Right lobe of liver (tissue), 5 donors: ENCODE measurements around the gene TM9SF2. TPM values are rescaled to one million over a fixed set of nuclear protein-coding genes. Genes with fewer than 3 reads are reported as not detected.

Source experiments
- small RNA-seq, 2 experiments: library from RNA; depleted of rRNA; stranded (forward); fragments of <200 nt; gene quantifications; one replicate each; pipeline ENCODE3, GENCODE V24; 2016
- total RNA-seq, 6 experiments: library from RNA; depleted of rRNA in 2 of 6; stranded (reverse); fragments of >200 nt in 2 of 6; fragmentation: NEBNext Ultra II Directional in 3 of 6; extraction: Animal tissue kit (Norgen Biotek cat#: 25700) in 3 of 6; gene quantifications; one replicate each; pipeline versions ENCODE4 v1.1.0 to v1.2.4, GENCODE V29; 2016 to 2023
- donor health status: DM: no; HTN: no; CAD: no.
- donor health status: DM: no; HTN: no; CAD: no.
- donor health status: DM: no; HTN: yes; CAD: no.
- donor health status: DM: no; HTN: yes; CAD: no.

TM9SF2 gene
- total RNA-seq, 6 experiments from 2014 or later, result 83.6 to 102 (median 92.2) TPM

Small RNA genes lying within 50 kb of the gene (small RNA-seq; reads per million reads assigned to genes)
- 0 reads per million in 2 experiments for gene AL139035.1

Other genes starting within 250 kb of the TM9SF2 start
- gene GPR18, start 243.1 kb upstream of the TM9SF2 start, total RNA-seq, result under 1 TPM in 2 of 6 experiments, not detected in 4; 0.13 to 0.17 TPM
- gene GPR183, start 194.1 kb upstream of the TM9SF2 start, total RNA-seq, result 1 to 10 TPM in 3 of 6 experiments, under 1 TPM in 3; 0.26 to 3.2 (median 1.0) TPM
- 10 to 100 TPM; 38.1 to 56.8 (median 46.4) TPM for gene CLYBL, start 105.2 kb downstream of the TM9SF2 start, total RNA-seq